ENCODE measurements around the gene ZNF793. TPM values are rescaled to one million over a fixed set of nuclear protein-coding genes. Genes with fewer than 3 reads are reported as not detected.

ZNF793 gene
- total and polyA plus RNA-seq, 10 of the 15 experiments (the other 5 are each of a cell fraction or from before 2014, with no cell fraction given) = 0.10 to 1.1 (median 0.30) TPM

DNA sequence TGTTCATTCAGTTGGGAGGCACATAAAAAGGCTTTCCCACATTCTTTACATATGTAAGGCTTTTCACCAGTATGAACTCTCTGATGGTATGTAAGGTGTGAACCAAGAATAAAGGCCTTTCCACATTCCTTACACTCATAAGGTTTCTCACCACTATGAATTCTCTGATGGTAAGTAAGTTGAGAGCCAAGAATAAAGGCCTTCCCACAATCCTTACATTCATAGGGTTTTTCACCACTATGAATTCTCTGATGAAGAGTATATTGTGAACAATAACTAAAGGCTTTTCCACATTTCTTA lies 58.6 kb downstream of the ZNF793 start (continued):
- TF ChIP-seq, protein P1, sequence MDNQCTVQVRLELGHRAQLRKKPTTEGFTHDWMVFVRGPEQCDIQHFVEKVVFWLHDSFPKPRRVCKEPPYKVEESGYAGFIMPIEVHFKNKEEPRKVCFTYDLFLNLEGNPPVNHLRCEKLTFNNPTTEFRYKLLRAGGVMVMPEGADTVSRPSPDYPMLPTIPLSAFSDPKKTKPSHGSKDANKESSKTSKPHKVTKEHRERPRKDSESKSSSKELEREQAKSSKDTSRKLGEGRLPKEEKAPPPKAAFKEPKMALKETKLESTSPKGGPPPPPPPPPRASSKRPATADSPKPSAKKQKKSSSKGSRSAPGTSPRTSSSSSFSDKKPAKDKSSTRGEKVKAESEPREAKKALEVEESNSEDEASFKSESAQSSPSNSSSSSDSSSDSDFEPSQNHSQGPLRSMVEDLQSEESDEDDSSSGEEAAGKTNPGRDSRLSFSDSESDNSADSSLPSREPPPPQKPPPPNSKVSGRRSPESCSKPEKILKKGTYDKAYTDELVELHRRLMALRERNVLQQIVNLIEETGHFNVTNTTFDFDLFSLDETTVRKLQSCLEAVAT (IDR thresholded peaks at IDR 0.05) = no peak
- no peak for TF ChIP-seq LARP7 (IDR thresholded peaks at IDR 0.05)
- TF ChIP-seq ZNF274 (IDR thresholded peaks at IDR 0.05; ENCODE audit: insufficient read depth, insufficient read length) = no peak

DNA sequence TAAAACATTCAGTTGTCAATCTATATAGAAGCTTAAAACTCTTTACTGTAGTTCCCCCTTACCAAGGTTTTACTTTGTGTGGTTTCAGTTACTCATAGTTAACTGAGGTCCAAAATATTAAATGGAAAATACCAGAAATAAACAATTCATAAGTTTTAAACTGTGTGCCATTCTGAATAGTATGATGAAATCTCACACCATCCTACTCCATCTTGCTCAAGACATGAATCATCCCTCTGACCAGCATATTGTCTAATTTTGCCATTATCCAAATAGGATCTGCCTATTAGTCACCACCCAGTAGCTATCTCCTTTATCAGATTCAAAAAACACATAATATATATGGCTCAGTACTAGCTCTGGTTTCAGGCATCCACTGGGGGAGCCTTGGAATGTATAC lies 65.5 kb downstream of the ZNF793 start:
- intact Hi-C loops (cut with micrococcal nuclease; ENCODE audit: unreplicated experiment) = no loop called here
- ChIA-PET CTCF (interaction anchor here (0.9 to 1.0 kb wide), 2 partner anchors 147 to 287 kb away, joined by 3 read pairs; no protein-coding TSS in a partner anchor), RAD21 (ENCODE audit: unreplicated experiment) (no interaction called here), SMC1A (ENCODE audit: uncharacterized antibody, unreplicated experiment) (no interaction called here), POLR2A (no interaction called here)
- no peak overlapping the region for H3K9ac ChIP-seq (ENCODE audit: control insufficient read depth, insufficient read depth, low read length)
- no peak overlapping the region for H3K27ac ChIP-seq (ENCODE audit: control insufficient read depth, insufficient read depth)
- no peaks in the 10 kb centered on the region for H3K36me3 ChIP-seq (ENCODE audit: control insufficient read depth in 2 of 2, insufficient read depth in 2 of 2, low read length in 1 of 2)
- H2AFZ ChIP-seq (ENCODE audit: control insufficient read depth, low read depth, low read length) = no peak overlapping the region
- H3K4me1 ChIP-seq (ENCODE audit: control insufficient read depth, insufficient read depth, low read length) = no peaks in the 10 kb centered on the region
- no peak overlapping the region for H3K4me3 ChIP-seq
- H3K27me3 ChIP-seq (replicated peaks in 1 of 2; ENCODE audit: control insufficient read depth in 2 of 2, insufficient read depth in 2 of 2, low read length in 1 of 2) = no peaks in the 10 kb centered on the region
- FAIRE-seq (no peak), ATAC-seq (no peak), DNase-seq (ENCODE audit: low read depth, low spot score) (no peak)
- peaks cover 10% of the 10 kb centered on the region; the same call in 2 of the 3 replicates for H3K9me3 ChIP-seq (replicated peaks; ENCODE audit: control insufficient read depth, insufficient read depth, low read length)
- no TSS peak for BruUV-seq (replicated peaks)
- no peak overlapping the region for H3K4me2 ChIP-seq (ENCODE audit: control insufficient read depth, insufficient read depth)
- in situ Hi-C loops (cut with MboI) = no loop called here
- TF ChIP-seq SMARCA5 (IDR thresholded peaks at IDR 0.05) = no peak
- TF ChIP-seq WRNIP1 (IDR thresholded peaks at IDR 0.05; ENCODE audit: borderline replicate concordance, low read depth, low read length) = no peak
- TF ChIP-seq, protein P2, sequence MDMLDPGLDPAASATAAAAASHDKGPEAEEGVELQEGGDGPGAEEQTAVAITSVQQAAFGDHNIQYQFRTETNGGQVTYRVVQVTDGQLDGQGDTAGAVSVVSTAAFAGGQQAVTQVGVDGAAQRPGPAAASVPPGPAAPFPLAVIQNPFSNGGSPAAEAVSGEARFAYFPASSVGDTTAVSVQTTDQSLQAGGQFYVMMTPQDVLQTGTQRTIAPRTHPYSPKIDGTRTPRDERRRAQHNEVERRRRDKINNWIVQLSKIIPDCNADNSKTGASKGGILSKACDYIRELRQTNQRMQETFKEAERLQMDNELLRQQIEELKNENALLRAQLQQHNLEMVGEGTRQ (IDR thresholded peaks at IDR 0.05; ENCODE audit: borderline replicate concordance, low read depth, low read length) = no peak
- TF ChIP-seq, protein P3, sequence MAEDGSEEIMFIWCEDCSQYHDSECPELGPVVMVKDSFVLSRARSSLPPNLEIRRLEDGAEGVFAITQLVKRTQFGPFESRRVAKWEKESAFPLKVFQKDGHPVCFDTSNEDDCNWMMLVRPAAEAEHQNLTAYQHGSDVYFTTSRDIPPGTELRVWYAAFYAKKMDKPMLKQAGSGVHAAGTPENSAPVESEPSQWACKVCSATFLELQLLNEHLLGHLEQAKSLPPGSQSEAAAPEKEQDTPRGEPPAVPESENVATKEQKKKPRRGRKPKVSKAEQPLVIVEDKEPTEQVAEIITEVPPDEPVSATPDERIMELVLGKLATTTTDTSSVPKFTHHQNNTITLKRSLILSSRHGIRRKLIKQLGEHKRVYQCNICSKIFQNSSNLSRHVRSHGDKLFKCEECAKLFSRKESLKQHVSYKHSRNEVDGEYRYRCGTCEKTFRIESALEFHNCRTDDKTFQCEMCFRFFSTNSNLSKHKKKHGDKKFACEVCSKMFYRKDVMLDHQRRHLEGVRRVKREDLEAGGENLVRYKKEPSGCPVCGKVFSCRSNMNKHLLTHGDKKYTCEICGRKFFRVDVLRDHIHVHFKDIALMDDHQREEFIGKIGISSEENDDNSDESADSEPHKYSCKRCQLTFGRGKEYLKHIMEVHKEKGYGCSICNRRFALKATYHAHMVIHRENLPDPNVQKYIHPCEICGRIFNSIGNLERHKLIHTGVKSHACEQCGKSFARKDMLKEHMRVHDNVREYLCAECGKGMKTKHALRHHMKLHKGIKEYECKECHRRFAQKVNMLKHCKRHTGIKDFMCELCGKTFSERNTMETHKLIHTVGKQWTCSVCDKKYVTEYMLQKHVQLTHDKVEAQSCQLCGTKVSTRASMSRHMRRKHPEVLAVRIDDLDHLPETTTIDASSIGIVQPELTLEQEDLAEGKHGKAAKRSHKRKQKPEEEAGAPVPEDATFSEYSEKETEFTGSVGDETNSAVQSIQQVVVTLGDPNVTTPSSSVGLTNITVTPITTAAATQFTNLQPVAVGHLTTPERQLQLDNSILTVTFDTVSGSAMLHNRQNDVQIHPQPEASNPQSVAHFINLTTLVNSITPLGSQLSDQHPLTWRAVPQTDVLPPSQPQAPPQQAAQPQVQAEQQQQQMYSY (CRISPR knock-in tag; IDR thresholded peaks at IDR 0.05) = no peak
- no peak for TF ChIP-seq ZZZ3 (IDR thresholded peaks at IDR 0.05; ENCODE audit: control insufficient read depth, insufficient read length, low read depth)
- no peak for TF ChIP-seq IKZF2 (IDR thresholded peaks at IDR 0.05)
- no peak for TF ChIP-seq FOXM1 (IDR thresholded peaks at IDR 0.05; ENCODE audit: low read depth, low read length)
- no peak for TF ChIP-seq HDAC6 (IDR thresholded peaks at IDR 0.05; ENCODE audit: unreplicated experiment)
- TF ChIP-seq, protein P4, sequence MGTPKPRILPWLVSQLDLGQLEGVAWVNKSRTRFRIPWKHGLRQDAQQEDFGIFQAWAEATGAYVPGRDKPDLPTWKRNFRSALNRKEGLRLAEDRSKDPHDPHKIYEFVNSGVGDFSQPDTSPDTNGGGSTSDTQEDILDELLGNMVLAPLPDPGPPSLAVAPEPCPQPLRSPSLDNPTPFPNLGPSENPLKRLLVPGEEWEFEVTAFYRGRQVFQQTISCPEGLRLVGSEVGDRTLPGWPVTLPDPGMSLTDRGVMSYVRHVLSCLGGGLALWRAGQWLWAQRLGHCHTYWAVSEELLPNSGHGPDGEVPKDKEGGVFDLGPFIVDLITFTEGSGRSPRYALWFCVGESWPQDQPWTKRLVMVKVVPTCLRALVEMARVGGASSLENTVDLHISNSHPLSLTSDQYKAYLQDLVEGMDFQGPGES (IDR thresholded peaks at IDR 0.05) = no peak
- TF ChIP-seq BRCA1 (IDR thresholded peaks at IDR 0.05; ENCODE audit: low read depth, low read length) = no peak
- no peak for TF ChIP-seq KDM1A (IDR thresholded peaks at IDR 0.05; ENCODE audit: borderline replicate concordance)
- no peaks in the 10 kb centered on the region for H4K20me1 ChIP-seq (ENCODE audit: control insufficient read depth, insufficient read depth)
- H3K79me2 ChIP-seq (ENCODE audit: control insufficient read depth, insufficient read depth, low read length) = no peaks in the 10 kb centered on the region
